ENCODE measurements around the gene ST7. TPM values are rescaled to one million over a fixed set of nuclear protein-coding genes. Genes with fewer than 3 reads are reported as not detected.

The ST7 gene
- total RNA-seq, 1 experiment from 2014 or later: 12.9 TPM

- H3K27me3 Mint-ChIP-seq (ENCODE audit: low read depth): no peaks in the 10 kb centered on the region
- H3K9ac ChIP-seq (ENCODE audit: extremely low read depth, insufficient read length, low read length): no peak overlapping the region
- no peak overlapping the region for H4K91ac ChIP-seq (ENCODE audit: insufficient read length, low read depth, low read length)
- no peaks in the 10 kb centered on the region for H3K4me1 Mint-ChIP-seq
- no peak overlapping the region for H4K5ac ChIP-seq (ENCODE audit: insufficient read length, low read depth, low read length)
- no peak overlapping the region for H3K56ac ChIP-seq (ENCODE audit: insufficient read length, low read depth, low read length)
- no peaks in the 10 kb centered on the region for H3K27me3 ChIP-seq (ENCODE audit: insufficient read depth, low read length)
- H3K36me3 Mint-ChIP-seq (ENCODE audit: insufficient read depth in 1 of 3, low read depth in 3 of 3): no peaks in the 10 kb centered on the region
- H3K14ac ChIP-seq (ENCODE audit: insufficient read depth, low read length): no peak overlapping the region
- H3K9me3 Mint-ChIP-seq: no peaks in the 10 kb centered on the region
- no peak overlapping the region for H3K27ac Mint-ChIP-seq
- H2AK5ac ChIP-seq (ENCODE audit: insufficient read length, low read length): no peak overlapping the region
- H3K27ac ChIP-seq (ENCODE audit: insufficient read length, low read depth, low read length): no peak overlapping the region
- no peaks in the 10 kb centered on the region for H3K79me2 ChIP-seq (ENCODE audit: insufficient read depth, low read length)
- H3T11ph ChIP-seq (ENCODE audit: low read length): no peak overlapping the region
- H2AFZ ChIP-seq (ENCODE audit: low read length): no peak overlapping the region
- H3K18ac ChIP-seq (ENCODE audit: insufficient read length, low read depth, low read length): no peak overlapping the region
- no CpG with 5 or more reads among the region's 1 CpG for WGBS (ENCODE audit: extremely low coverage, insufficient read length, low lambda C conversion rate)
- H4K8ac ChIP-seq (replicated peaks; ENCODE audit: insufficient read length, low read depth, low read length): no peak overlapping the region
- H2BK120ac ChIP-seq (ENCODE audit: low read depth, low read length, poor library complexity, severe bottlenecking): no peak overlapping the region
- H3K9me3 ChIP-seq (ENCODE audit: control insufficient read depth, low read depth, low read length): no peaks in the 10 kb centered on the region
- TF ChIP-seq CTCF (conservative IDR thresholded peaks at IDR 0.05): no peak
- H3K23ac ChIP-seq (ENCODE audit: insufficient read length, low read depth, low read length): no peak overlapping the region
- H3K4ac ChIP-seq (ENCODE audit: low read depth, low read length): no peak overlapping the region
- no peak overlapping the region for H2BK12ac ChIP-seq (ENCODE audit: insufficient read length, low read depth, low read length)
- no peak for DNase-seq
- H3K79me1 ChIP-seq (ENCODE audit: insufficient read depth, low read depth, low read length, poor library complexity, severe bottlenecking): no peaks in the 10 kb centered on the region
- no peaks in the 10 kb centered on the region for H3K23me2 ChIP-seq (ENCODE audit: insufficient read length, low read depth, low read length, poor library complexity, severe bottlenecking)
- H3K4me1 ChIP-seq (ENCODE audit: insufficient read depth, low read length): no peaks in the 10 kb centered on the region
- no peak overlapping the region for H2BK20ac ChIP-seq (ENCODE audit: low read depth, low read length, poor library complexity, severe bottlenecking)
- no peak overlapping the region for H3K4me3 Mint-ChIP-seq
- no peak overlapping the region for H3K4me2 ChIP-seq (ENCODE audit: insufficient read depth, insufficient read length, low read length)
- no peaks in the 10 kb centered on the region for H4K20me1 ChIP-seq (ENCODE audit: control insufficient read depth, insufficient read depth, insufficient read length)
- H2BK15ac ChIP-seq (ENCODE audit: low read depth, low read length): no peak overlapping the region
- no peak overlapping the region for H2BK5ac ChIP-seq (ENCODE audit: insufficient read length, low read length)
These were observed 306.3 kb downstream of the ST7 start for GRCh38 chr7:117259615-117260014.
